GM10266 (cell line): ENCODE results near the gene RNF213.

ENCODE experiments used
- DNase-seq: peaks from one replicate; pipeline ENCODE4 v3.0.0; 2012; ENCODE audit errors: extremely low spot score
- CTCF ChIP-seq: IDR thresholded peaks from 2 replicates; pipeline ENCODE4 v1.5.1; 2012; ENCODE audit warnings: mild to moderate bottlenecking, low read depth; ENCODE audit not compliant: control insufficient read depth, insufficient read depth; ENCODE audit errors: missing control alignments

RNF213 gene

DNA sequence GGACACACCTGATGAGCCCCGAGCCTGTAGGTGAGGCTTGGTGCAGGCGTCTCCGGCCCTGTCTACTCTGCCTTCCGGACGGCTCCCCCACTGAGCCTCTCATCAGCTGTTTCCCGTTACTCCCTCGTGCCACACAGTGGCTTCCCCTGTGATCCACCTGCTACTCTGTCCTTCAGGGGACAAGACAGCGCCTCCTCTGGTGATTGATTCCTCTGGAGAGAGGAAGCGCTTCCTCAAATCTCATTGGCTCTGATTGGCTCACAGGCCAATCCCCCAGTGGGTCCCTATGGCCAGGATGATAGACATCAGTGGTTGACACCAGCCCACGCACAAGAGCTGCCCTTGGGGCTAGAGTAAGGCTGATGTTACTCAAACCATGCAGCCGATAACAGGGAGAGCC lies 24.0 kb downstream of the RNF213 start:
- DNase-seq: no peak
- TF ChIP-seq CTCF: no peak

GRCh38 chr17:80285237-80285920 lies 24.7 kb downstream of the RNF213 start:
- no peak for TF ChIP-seq CTCF
- no peak for DNase-seq

- DNase-seq: no peak
- TF ChIP-seq CTCF: no peak
These were observed 25.9 kb downstream of the RNF213 start for GRCh38 chr17:80286638-80286960.

GRCh38 chr17:80287038-80287437 lies 26.4 kb downstream of the RNF213 start:
- DNase-seq: no peak
- no peak for TF ChIP-seq CTCF

DNA sequence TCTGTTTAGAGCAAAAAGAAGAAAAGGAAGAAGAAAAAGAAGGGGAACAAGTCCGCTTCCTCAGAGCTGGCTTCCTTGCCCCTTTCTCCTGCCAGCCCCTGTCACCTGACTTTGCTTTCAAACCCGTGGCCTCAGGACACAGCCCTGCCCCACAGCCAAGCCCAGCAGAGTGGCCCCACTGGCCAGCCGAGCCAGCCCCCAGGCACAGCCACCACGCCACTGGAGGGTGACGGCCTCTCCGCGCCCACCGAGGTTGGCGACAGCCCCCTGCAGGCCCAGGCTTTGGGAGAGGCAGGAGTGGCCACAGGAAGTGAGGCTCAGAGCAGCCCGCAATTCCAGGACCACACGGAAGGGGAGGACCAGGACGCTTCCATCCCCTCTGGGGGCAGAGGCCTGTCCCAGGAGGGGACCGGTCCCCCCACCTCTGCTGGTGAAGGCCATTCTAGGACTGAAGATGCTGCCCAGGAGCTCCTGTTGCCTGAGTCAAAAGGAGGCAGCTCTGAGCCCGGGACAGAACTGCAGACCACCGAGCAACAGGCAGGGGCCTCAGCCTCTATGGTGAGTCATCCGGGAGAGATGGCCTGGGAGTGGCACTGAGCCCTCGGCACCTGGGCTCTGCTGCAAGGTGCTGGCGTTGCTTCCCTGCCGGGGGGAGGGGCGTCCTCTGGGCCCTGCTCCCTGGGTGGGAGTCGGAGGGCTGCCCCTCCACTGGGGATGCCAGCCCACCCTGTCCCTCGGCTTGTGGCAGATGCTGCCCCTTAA lies 27.3 kb downstream of the RNF213 start:
- TF ChIP-seq CTCF: no peak
- no peak for DNase-seq

DNA sequence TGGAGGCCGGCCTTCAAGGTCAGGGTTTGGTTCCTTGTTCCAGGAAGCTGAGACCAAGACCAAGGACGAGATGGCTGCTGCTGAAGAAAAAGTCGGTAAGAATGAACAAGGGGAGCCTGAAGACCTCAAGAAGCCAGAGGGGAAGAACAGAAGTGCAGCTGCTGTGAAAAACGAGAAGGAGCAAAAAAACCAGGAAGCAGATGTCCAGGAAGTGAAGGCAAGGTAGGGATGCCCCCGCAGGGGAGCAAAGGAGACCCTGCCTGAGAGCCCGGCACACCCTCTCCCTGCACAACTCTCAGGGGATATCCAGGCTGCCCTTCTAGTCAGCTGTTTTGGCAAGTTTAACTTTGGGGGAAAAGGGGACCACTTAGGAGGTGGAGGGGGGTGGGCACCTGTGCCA lies 29.0 kb downstream of the RNF213 start:
- no peak for TF ChIP-seq CTCF
- no peak for DNase-seq

GRCh38 chr17:80290156-80290555 lies 29.5 kb downstream of the RNF213 start:
- no peak for TF ChIP-seq CTCF
- no peak for DNase-seq
